Stimulated activated effector memory CD8-positive, alpha-beta T cell treated with anti-CD3 and anti-CD28 coated beads, Interleukin-12 subunit alpha, Interleukin-12 subunit beta, amount 100 ng/mL, for 72 hours (primary cell): ENCODE data around the gene STK32B.
"Not testable (repeated sequence)": the region's sequence is repeated elsewhere in the genome, so short reads cannot be mapped to it uniquely, and the experiment has no call there.

Experiments
- ATAC-seq: fragments of 150-1000 bp; cut with Tn5 transposase; 2 replicates; pipeline ENCODE4 v1.10.0; 2021
- DNase-seq, 2 donors: peaks; one replicate each; pipeline ENCODE4 v3.0.0; 2021 to 2022; ENCODE audit warnings: low spot score in 2 of 2
- H3K27ac Mint-ChIP-seq: one replicate; pipeline ENCODE4 v1.8.0; 2022; ENCODE audit warnings: mild to moderate bottlenecking, mixed read lengths
- H3K36me3 Mint-ChIP-seq: one replicate; pipeline ENCODE4 v1.8.0; 2022; ENCODE audit warnings: mild to moderate bottlenecking, mixed read lengths
- H3K4me1 Mint-ChIP-seq: one replicate; pipeline ENCODE4 v1.8.0; 2022; ENCODE audit warnings: mixed read lengths
- H3K4me3 Mint-ChIP-seq: one replicate; pipeline ENCODE4 v1.8.0; 2022; ENCODE audit warnings: mild to moderate bottlenecking, mixed read lengths
- H3K9me3 Mint-ChIP-seq: one replicate; pipeline ENCODE4 v1.8.0; 2022; ENCODE audit warnings: mixed read lengths

The STK32B gene

GRCh38 chr4:5416637-5417036 lies 365.4 kb downstream of the STK32B start:
- Mint-ChIP-seq H3K9me3 (peaks cover 11% of the 10 kb centered on the region), H3K4me1 (no peaks in the 10 kb centered on the region), H3K36me3 (no peaks in the 10 kb centered on the region), H3K4me3 (no peak overlapping the region), H3K27ac (no peak overlapping the region)
- DNase-seq (no peak), ATAC-seq (no peak)

DNA sequence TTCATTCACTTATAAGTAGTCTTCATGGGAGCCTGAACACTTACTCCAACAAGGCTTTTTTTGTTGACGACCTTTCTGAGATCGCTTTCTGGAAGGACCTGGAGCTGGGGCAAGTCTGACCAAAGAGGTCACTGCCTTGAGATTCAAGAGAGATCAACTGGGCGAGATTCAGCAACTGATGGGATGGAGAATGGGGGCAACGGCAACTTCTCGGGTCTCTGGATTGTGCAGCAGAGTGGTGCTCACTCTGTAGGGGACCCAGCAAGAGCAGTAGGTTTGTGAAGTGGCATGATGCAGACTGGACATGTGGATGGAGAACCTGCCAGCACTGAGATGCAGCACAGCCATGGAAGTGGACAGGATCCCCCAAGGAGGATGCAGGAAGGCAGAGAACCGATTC lies 369.0 kb downstream of the STK32B start:
- no peak for DNase-seq
- Mint-ChIP-seq H3K4me1 (no peaks in the 10 kb centered on the region), H3K27ac (no peak overlapping the region), H3K36me3 (no peaks in the 10 kb centered on the region), H3K4me3 (no peak overlapping the region), H3K9me3 (peaks cover 11% of the 10 kb centered on the region)
- ATAC-seq, result no peak

DNA sequence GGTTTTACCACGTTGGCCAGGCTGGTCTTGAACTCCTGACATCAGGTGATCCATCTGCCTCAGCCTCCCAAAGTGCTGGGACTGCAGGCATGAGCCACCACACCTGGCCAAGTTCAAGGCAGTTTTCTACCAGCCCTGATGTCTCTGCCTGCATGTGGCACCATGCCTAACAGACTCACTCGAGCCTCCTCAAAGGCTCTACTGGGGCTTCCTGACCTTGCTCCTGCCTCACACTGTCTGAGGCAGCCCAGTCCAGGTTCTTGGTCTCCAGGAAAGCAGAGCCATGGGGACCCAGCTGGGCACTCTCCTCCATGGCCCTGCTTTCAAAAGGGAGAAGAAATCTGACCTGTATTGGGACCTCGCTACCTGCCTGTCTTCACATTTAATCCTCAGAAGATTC lies 370.1 kb downstream of the STK32B start:
- no peak overlapping the region for H3K27ac Mint-ChIP-seq
- peaks cover 9% of the 10 kb centered on the region for H3K9me3 Mint-ChIP-seq
- no peak overlapping the region for H3K4me3 Mint-ChIP-seq
- H3K36me3 Mint-ChIP-seq, result no peaks in the 10 kb centered on the region
- no peak for ATAC-seq
- DNase-seq, result no peak
- no peaks in the 10 kb centered on the region for H3K4me1 Mint-ChIP-seq

DNA sequence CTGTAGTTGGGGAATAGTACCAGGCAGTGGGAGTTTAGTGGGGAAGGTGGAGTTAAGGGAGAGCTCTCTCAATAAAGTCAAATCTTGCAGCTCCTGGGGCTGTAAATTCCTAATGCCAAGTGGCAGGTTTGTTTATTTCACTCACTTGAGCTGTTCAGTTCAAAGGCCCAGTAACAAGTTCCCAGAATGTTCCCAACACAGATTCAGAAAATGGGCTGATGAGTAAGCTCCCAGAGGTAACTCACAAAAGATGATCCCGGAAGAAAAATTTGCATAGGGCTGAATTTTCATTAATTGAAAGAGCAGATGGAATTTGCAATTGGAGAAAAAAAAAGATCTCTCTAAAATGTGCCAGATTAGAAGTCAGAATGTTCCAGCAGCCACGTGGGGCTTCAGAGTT lies 370.9 kb downstream of the STK32B start:
- no peak for ATAC-seq
- Mint-ChIP-seq H3K4me3 (no peak overlapping the region), H3K4me1 (no peaks in the 10 kb centered on the region), H3K36me3 (no peaks in the 10 kb centered on the region), H3K9me3 (peaks cover 8% of the 10 kb centered on the region), H3K27ac (no peak overlapping the region)
- no peak for DNase-seq

DNA sequence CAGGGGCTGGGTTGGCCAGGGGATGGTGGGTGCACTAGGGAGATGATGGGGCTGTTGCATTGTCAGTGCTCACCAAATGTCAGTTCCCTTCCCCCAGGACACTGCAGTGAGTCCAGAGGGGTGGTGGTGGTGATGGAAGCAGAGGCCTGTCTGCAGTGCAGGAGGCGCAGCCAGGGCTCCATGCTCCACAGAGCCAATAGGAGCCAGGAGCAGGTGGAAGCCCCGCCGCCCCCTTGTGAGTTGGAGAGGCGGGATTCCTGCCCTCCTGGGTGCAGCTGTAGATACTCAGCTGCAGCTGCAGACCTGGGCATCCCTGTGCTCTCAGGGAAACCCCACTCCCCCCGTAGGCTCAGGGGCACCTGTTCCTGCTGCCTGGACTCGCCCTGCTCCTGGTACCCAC lies 372.4 kb downstream of the STK32B start:
- H3K27ac Mint-ChIP-seq, result no peak overlapping the region
- no peak for DNase-seq
- H3K4me3 Mint-ChIP-seq, result no peak overlapping the region
- no peaks in the 10 kb centered on the region for H3K36me3 Mint-ChIP-seq
- H3K9me3 Mint-ChIP-seq, result no peaks in the 10 kb centered on the region
- H3K4me1 Mint-ChIP-seq, result no peaks in the 10 kb centered on the region
- ATAC-seq, result peak; percentile 16

DNA sequence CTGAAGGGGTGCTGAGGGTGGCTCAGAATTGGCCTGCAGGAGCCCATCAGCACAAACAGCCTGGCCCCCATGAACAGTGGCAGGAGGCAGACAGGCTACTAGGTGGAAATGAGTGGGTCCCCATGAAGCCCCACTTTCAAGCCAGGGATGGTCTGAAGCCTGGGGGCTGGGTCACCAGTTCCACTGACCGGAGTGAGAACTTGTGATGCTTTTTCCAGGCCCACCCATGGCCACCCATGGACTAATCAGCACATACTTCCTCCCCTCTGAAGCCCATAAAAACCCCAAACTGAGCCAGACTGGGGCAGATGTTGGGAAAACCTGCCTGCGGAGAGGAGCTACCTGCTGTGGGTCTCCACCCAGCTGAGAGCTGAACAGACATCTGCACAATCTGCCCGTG lies 372.9 kb downstream of the STK32B start:
- ATAC-seq, result no peak
- Mint-ChIP-seq H3K27ac (no peak overlapping the region), H3K4me3 (no peak overlapping the region), H3K36me3 (no peaks in the 10 kb centered on the region), H3K9me3 (no peaks in the 10 kb centered on the region), H3K4me1 (no peaks in the 10 kb centered on the region)
- DNase-seq, result no peak

GRCh38 chr4:5424901-5425300 lies 373.6 kb downstream of the STK32B start:
- peak; percentile 11 for ATAC-seq
- peak in 1 of 2 donors; percentile 38 for DNase-seq
- Mint-ChIP-seq H3K9me3 (peaks cover under 1% of the 10 kb centered on the region), H3K36me3 (no peaks in the 10 kb centered on the region), H3K4me3 (no peak overlapping the region), H3K4me1 (no peaks in the 10 kb centered on the region), H3K27ac (no peak overlapping the region)

DNA sequence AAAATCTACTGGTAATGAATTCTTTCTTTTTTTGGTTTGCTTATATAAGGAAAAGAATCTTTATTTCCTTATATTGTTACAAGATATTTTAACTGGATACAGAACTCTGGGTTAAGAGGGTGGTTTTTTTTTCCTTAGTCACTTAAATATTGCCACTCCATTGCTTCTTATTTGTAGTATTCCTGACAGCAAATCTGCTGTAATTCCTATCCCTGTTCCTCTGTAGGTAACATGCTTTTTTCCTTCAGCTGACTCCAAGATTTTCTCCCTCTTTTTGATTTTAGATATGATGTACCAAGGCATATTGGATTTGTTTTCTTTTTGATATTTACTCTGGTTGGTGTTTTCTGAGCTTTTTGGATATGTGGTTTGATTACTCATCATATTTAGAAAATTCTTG lies 378.5 kb downstream of the STK32B start:
- DNase-seq, result no peak
- no peaks in the 10 kb centered on the region for H3K4me1 Mint-ChIP-seq
- H3K4me3 Mint-ChIP-seq, result no peak overlapping the region
- H3K27ac Mint-ChIP-seq, result no peak overlapping the region
- peaks cover 6% of the 10 kb centered on the region for H3K9me3 Mint-ChIP-seq
- H3K36me3 Mint-ChIP-seq, result no peaks in the 10 kb centered on the region
- ATAC-seq, result no peak

- H3K4me3 Mint-ChIP-seq, result no peak overlapping the region
- ATAC-seq, result no peak
- H3K27ac Mint-ChIP-seq, result no peak overlapping the region
- peak in 1 of 2 donors; percentile 13 for DNase-seq
- peaks cover 11% of the 10 kb centered on the region for H3K9me3 Mint-ChIP-seq
- H3K4me1 Mint-ChIP-seq, result no peaks in the 10 kb centered on the region
- H3K36me3 Mint-ChIP-seq, result no peaks in the 10 kb centered on the region
These were observed 381.9 kb downstream of the STK32B start for GRCh38 chr4:5433196-5433595.

DNA sequence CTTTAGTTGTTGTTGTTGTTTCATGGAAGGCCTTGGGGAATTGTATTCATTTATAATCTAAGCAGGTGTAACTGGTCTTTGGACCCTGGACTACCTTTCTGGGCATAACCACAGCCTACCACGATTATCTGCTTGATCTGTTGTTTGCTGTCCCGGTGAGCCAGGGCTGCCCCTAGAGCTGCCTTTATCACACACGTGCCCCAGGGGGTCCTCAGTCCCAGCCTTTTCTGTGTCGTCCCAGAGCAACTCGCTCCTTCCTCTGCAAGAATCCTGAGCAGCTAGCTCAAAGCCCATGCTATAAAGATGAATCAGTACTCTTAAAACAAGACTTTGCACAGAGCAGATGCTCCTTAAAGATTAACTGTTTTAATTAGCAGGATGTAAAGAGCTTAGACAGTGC lies 383.9 kb downstream of the STK32B start:
- Mint-ChIP-seq H3K9me3 (peaks cover 10% of the 10 kb centered on the region), H3K4me3 (no peak overlapping the region), H3K4me1 (no peaks in the 10 kb centered on the region), H3K36me3 (no peaks in the 10 kb centered on the region), H3K27ac (no peak overlapping the region)
- DNase-seq (peak in 1 of 2 donors; percentile 4), ATAC-seq (no peak)

DNA sequence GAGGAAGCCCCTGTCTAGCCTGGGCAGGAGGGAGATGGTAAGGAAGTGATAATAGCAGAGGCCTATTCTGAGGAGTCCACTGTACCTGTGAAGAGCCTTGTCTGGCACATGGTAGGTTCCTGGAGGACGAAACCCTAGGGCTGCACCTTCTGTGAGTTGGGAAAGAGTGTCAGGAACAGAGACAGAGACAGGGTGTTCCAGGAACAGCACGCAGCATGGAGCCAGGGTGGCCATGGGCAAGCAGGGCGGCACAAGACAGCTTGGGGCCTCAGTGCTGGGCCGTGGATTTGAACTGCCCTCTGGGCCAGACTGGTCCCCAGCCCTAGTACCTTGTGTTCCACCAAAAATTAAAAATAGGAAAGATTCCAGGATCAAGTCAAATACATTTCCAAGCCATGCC lies 384.5 kb downstream of the STK32B start:
- ATAC-seq, result no peak
- Mint-ChIP-seq H3K9me3 (peaks cover 10% of the 10 kb centered on the region), H3K4me1 (no peaks in the 10 kb centered on the region), H3K4me3 (no peak overlapping the region), H3K27ac (no peak overlapping the region), H3K36me3 (no peaks in the 10 kb centered on the region)
- DNase-seq, result peak in 1 of 2 donors; percentile 20

GRCh38 chr4:5443976-5444802 lies 392.9 kb downstream of the STK32B start:
- H3K36me3 Mint-ChIP-seq, ATAC-seq, H3K4me3 Mint-ChIP-seq, H3K4me1 Mint-ChIP-seq, H3K9me3 Mint-ChIP-seq, DNase-seq, H3K27ac Mint-ChIP-seq: not testable (repeated sequence)

GRCh38 chr4:5444918-5445517 lies 393.7 kb downstream of the STK32B start:
- Mint-ChIP-seq H3K27ac (no peak overlapping the region), H3K9me3 (no peaks in the 10 kb centered on the region), H3K4me1 (no peaks in the 10 kb centered on the region), H3K36me3 (no peaks in the 10 kb centered on the region), H3K4me3 (no peak overlapping the region)
- DNase-seq (no peak), ATAC-seq (no peak)

GRCh38 chr4:5446595-5447226 lies 395.4 kb downstream of the STK32B start:
- Mint-ChIP-seq H3K27ac (no peak overlapping the region), H3K4me1 (no peaks in the 10 kb centered on the region), H3K9me3 (no peaks in the 10 kb centered on the region), H3K36me3 (no peaks in the 10 kb centered on the region), H3K4me3 (no peak overlapping the region)
- ATAC-seq, result no peak
- no peak for DNase-seq

- DNase-seq, result no peak
- H3K36me3 Mint-ChIP-seq, result no peaks in the 10 kb centered on the region
- no peak overlapping the region for H3K4me3 Mint-ChIP-seq
- H3K27ac Mint-ChIP-seq, result no peak overlapping the region
- ATAC-seq, result no peak
- no peaks in the 10 kb centered on the region for H3K4me1 Mint-ChIP-seq
- no peaks in the 10 kb centered on the region for H3K9me3 Mint-ChIP-seq
These were observed 396.5 kb downstream of the STK32B start for GRCh38 chr4:5447755-5448154.

DNA sequence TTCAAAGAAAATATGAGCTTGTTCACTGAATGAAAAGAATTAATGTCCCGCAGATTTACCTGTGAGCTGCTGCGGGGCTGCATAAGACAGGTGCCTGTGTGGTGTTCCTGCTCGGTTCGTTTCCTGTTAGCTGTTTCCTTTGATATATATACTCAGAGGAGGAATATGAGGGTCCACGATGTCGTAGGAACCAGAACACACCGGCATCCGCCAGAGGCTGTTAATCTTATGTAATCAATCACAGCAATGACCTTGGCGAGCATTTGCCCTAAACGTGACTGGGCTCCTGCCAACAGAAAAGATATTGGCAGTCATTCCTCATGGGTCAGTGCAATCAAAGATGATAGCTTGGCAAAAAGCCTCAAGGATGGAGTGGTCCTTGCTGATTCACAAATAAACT lies 396.9 kb downstream of the STK32B start:
- DNase-seq (no peak), ATAC-seq (no peak)
- Mint-ChIP-seq H3K4me1 (no peaks in the 10 kb centered on the region), H3K9me3 (no peaks in the 10 kb centered on the region), H3K4me3 (no peak overlapping the region), H3K27ac (no peak overlapping the region), H3K36me3 (no peaks in the 10 kb centered on the region)
